GM21723 (cell line): ENCODE measurements around the gene PITX1.

ENCODE experiments used
- ATAC-seq: cut with Tn5 transposase; IDR thresholded peaks from one replicate; pipeline ENCODE4 v1.9.1; 2021; ENCODE audit warnings: mild to moderate bottlenecking, moderate library complexity; ENCODE audit not compliant: unreplicated experiment

The PITX1 gene

DNA sequence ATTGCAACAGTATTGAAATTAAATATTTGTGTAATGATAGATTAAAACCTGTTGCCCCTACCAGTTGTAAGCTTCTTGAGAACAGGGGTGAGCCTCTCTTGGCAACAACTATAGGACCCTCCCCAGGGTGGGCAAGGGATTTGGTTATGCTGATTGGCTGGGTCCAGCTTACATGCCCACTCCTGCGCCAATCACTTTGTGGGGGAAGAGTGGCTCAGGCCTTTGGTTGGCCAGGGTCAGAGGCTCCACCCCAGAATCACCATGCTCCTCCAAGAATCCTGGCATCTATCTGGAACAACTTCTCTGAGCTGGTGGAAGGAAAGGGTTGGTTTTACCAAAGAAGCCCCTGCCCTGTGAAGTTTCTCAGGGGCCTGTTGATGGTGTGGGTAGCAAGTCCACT is 8.6 kb upstream of the PITX1 start:
- no peak for ATAC-seq

GRCh38 chr5:135041726-135042125 is 7.7 kb upstream of the PITX1 start:
- ATAC-seq, result no peak

- no peak for ATAC-seq
Measured at GRCh38 chr5:135041145-135041587, 7.1 kb upstream of the PITX1 start.

DNA sequence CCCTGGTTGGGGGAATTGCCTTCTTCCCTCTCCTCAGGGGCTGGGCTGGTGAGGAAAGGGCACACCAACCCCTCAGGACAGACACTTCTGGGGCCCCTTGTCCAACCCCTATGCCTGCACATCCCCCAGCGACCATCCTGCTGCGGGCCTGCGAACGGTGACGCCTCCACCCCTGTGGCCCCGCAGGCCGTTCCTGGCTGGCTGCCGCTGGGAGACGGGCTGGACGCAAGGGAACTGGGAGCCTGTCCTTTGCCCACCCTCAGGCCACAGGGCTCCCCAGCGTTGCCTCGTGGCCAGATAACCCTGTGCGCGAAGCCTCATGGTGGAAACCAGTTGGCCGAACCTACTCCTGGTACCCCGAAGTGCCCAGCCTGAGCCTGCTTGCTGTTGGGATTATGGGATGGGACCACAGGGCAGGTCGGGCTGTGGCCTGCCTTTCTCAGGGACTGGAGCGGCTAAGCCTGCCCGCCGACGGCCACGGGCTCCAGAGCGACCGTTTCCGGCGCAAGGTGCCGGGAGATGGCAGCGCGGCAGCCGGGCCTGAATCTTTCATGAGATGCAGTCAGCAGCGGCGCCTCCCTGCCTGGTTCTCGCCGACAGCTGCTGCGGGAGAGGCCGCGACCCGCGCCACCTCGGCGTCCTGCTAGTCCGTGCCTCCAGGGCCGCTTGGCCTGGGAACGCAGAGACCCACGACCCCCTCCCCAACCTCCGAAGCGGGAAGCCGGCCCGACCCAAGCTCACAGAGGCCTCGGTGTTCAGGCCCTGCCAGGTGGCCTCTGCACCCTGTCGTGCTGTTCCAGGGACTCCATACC is 6.5 kb upstream of the PITX1 start:
- ATAC-seq, result no peak

DNA sequence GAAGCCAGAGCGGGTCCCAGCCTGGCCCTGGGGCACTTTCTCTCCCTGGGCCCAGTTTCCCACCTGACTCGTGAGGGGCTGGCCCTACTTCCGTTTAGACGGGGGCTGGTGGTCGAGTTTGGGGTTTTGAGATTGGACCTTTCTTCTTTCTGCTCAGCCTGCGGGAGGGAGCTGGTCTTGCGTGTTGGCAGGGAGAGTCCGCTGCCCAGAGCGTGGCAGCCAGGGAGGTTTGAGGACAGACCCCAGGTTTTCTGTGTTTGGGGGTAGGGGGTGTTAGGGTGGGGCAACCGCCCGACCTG is 6.0 kb upstream of the PITX1 start:
- no peak for ATAC-seq

DNA sequence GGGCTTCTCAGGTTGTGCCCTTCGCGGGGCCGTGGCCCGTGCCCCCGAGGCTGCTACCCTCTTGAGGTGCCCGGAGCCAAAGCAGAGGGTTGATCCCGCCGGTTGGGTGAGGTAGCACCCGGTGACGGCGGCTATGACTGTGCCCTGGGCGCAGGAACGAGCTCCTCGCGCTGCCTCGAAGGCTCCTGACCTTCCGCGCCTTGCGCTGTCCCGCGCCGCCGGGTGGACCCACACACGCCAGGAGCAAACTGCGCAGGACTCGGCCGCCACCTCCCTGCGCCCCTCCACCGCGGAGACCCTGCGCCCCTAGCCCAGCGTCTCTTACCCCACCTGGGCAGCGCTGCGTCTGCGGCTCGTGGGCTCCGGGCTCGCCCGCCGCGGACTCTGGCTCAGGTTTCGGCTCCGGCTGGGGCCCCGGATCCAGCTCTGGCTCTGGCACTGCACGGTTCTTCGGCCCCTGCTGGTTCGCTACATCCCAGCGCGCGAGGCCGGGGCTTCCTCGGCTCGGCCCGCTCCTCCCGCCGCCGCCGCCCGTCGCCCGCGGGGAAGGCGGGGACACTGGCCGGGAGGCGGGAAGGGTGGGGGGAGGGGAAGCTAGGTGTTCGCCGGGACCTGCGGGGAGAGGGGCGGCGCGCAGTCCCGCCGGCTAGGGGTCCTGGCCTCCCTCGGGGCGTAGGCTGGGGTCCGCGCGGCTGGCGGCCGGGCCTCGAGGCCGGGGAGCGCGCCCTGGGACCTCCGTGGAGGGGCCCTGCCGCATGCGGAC is 5.4 kb upstream of the PITX1 start:
- no peak for ATAC-seq

GRCh38 chr5:135038813-135039270 is 4.8 kb upstream of the PITX1 start:
- ATAC-seq, result no peak

- no peak for ATAC-seq
Measured at GRCh38 chr5:135038205-135038812, 4.3 kb upstream of the PITX1 start.

DNA sequence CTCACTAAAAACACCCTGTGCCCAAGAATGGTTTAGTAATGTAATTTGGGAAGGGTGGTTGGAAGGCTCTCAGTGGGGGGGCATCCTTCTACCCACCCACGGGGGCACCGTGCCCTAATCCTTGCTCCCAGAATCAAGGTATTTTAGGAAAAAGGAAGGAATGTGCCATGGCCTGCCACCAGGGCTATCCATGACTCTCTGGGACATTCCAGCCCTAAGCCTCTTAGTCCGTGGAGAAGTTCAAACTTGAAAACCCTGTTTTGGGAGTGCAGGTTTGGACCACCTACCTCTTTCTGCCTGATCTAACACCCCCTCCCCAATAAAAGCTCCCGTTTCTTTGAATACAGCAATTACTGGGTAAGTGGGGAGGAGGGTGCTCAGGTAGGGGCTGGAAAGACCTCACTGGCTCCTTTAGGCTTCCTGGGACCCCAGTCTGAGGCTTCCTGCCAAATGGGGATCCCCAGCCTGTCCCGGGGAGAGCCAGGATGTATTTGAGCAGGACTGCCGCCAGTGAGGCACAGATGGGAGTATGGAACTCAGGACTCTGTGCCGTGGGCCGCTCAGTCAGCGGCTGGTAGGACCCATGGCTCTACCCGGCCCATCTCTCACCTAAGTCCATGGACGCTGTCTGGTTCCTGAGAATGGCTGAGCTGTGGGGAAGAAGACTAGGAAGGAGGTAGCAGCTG is 3.6 kb upstream of the PITX1 start:
- no peak for ATAC-seq

GRCh38 chr5:135036405-135036804 is 2.4 kb upstream of the PITX1 start:
- ATAC-seq, result no peak

DNA sequence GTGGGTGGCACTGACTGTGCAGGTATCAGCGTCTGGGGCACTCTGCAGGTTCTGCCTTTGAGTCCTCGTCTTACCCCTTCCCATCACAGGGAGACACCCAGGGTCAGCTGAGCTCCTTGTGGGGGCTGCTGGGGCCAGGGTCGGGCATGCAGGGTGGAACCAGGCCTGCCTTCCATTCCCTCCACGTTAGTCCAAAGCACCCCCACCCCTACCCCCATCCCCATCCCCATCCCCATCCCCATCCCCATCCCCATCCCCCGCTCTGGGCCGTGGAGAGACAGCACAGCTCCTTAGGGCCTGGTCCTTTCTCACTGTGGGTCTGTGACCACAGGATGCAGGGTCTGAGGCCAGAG is 1.6 kb upstream of the PITX1 start:
- ATAC-seq, result no peak

DNA sequence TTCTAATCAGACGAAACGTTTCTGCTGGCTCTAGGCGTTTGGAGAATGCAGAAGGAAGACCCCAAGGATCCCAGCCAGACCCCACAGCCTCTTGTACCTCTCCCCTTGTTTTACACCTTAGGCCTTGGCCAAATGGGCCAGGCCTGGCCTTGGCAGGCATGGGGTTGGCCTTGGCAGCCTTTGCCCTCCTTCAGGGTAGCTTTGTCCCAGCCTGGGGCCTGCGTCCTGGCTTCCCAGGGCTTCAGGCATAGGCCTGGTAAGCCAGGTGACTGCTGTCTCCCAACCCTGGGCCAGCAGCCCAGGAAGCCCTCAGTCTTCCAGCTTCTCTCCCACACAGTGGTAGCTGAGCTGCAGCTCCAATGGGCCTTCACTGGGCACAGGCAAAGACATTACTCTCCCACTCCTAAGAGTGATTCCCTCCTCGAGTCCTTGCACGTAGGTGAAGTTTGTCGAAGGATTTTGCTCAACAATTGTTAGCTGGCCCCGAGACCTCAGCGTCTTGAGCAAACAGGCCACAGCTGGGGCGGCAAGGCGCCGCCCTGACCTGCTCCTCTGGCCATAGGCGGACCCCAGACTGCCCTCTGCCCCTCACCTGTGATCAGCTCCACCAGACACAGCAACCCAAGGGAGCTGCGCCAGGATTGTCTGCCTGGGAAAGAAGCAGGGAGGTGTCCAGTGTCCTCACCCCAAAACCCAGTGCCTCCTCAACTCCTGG is 1.1 kb upstream of the PITX1 start:
- no peak for ATAC-seq

DNA sequence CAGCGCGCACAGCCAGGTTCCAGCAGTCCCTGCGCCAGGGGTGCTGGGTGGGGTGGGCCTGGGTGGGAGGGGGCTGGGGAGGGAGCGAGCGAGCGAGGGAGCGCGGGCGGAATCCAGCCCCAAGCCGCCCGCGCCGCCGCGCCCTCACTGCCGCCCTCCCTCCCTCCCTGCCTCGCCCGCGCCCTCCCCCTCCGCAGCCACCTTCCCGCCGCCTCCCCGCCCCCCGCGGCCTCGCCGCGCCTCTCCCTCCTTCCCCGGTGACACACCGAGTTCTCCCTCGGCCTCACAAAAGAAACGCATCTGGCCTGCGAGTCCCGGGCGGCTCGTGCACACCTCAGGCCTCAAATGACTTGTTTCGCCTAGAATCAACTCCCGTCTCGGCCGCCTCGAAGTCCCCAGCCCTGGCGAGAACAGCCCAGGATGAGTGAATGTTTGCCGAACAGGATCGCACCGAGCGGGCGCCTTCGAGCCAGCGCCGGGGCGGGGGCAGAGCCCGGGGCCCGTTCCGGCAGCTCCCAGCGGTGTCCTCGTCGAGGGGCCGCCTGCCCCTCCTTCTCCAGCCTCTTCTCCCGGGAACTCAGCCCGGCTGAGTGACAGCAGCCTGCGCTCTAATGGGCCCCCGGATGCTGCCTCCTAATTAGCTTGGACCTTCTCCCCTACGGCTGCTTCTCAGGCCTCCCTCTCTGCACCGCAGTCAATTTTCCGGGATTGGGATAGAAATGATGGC is 371 bp upstream of the PITX1 start:
- no peak for ATAC-seq

- no peak for ATAC-seq
Measured at GRCh38 chr5:135032999-135033861, 798 bp downstream of the PITX1 start.

- ATAC-seq, result no peak
Measured at GRCh38 chr5:135032695-135032998, 1.4 kb downstream of the PITX1 start.

- no peak for ATAC-seq
Measured at GRCh38 chr5:135031813-135032694, 2.0 kb downstream of the PITX1 start.

DNA sequence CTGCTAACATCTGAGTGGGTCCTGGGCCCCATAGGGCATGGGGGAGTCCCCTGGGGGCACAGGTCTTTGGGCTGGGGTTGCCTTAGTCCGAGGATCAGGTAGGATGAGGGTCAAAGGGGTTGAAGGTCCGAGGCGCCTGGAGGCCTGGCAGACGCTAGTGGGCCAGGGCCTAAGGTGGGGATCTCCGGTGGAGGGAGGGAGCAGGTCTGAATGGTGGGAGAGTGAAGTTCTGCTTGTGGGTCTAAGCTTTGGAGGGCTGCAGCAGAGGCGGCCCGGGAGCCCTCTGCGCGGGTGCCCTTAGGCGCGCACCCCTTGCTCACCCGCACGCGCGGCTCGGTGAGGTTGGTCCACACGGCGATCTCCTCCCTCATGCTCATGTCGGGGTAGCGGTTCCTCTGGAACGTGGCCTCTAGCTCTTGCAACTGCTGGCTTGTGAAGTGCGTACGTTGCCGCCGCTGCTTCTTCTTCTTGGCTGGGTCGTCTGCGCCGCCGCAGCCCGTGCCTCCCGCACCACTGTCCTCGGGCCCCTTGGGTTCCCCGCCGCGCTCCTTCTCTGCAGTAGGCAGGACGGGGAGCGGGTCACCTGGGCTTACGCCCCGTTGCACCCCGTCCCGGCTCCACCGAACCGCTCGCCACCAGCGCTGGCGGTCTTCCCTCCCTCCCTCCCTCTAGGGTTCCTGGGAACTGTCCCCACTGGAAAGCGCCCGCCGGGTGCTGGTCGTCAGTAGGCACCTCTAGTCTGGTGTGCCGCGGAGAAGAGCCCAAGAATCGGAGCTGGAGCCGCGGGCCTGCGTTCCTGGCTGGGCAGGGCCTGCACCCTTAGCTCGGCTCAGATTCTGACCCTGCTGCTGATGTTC is 2.8 kb downstream of the PITX1 start:
- no peak for ATAC-seq
